HFF-Myc (cell line): ENCODE results near the gene HRH4.
A peak's percentile ranks its signal among the peaks of the same experiment; 100 is the strongest.

Source experiments
- DNase-seq: peaks from one replicate; pipeline ENCODE4 v3.0.0-alpha.2; 2011; ENCODE audit warnings: low read depth; ENCODE audit errors: extremely low read depth
- H3K4me3 ChIP-seq: replicated peaks from 2 replicates; pipeline ENCODE4 v1.5.1; 2011; ENCODE audit warnings: low read depth, mild to moderate bottlenecking, control low read depth, low read length
- TF ChIP-seq, protein P1 (sequence below): IDR thresholded peaks from 2 replicates; pipeline ENCODE4 v1.5.1; 2012; ENCODE audit warnings: mild to moderate bottlenecking, low read depth, low read length, control low read depth; ENCODE audit errors: missing control alignments

HRH4 gene

GRCh38 chr18:24426398-24427294 is 33.8 kb upstream of the HRH4 start, which contains the start of gene IMPACT:
TSS of gene IMPACT (plus strand) at chr18:24426670. CDS start at chr18:24426757, 87 bp downstream.
- H3K4me3 ChIP-seq: peak within 1 kb of the TSS; percentile 78
- TF ChIP-seq, protein P1, sequence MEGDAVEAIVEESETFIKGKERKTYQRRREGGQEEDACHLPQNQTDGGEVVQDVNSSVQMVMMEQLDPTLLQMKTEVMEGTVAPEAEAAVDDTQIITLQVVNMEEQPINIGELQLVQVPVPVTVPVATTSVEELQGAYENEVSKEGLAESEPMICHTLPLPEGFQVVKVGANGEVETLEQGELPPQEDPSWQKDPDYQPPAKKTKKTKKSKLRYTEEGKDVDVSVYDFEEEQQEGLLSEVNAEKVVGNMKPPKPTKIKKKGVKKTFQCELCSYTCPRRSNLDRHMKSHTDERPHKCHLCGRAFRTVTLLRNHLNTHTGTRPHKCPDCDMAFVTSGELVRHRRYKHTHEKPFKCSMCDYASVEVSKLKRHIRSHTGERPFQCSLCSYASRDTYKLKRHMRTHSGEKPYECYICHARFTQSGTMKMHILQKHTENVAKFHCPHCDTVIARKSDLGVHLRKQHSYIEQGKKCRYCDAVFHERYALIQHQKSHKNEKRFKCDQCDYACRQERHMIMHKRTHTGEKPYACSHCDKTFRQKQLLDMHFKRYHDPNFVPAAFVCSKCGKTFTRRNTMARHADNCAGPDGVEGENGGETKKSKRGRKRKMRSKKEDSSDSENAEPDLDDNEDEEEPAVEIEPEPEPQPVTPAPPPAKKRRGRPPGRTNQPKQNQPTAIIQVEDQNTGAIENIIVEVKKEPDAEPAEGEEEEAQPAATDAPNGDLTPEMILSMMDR: no peak
- DNase-seq: peak; percentile 32

- H3K4me3 ChIP-seq: peak overlapping the region; percentile 78
- TF ChIP-seq, protein P1: no peak
- DNase-seq: no peak
These were observed 33.0 kb upstream of the HRH4 start for GRCh38 chr18:24427484-24427883.

DNA sequence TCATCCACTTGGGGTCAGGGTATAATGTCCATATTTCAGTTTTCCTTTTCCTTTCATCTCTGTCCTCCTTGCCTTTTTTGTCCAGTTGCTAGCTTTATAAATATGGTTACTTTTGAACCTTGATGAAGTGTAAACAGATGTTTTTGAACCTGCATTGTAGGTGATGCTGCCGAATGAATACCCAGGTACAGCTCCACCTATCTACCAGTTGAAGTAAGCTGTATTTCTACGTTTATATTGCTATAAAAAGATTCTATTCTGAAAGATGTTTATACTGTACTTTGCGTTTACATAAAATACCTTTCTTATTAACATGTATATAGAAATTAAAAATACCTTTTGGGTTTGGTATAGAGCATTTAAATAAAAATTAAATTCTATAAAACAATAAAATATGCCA is 31.7 kb upstream of the HRH4 start:
- H3K4me3 ChIP-seq: no peak overlapping the region
- TF ChIP-seq, protein P1: no peak
- DNase-seq: no peak

DNA sequence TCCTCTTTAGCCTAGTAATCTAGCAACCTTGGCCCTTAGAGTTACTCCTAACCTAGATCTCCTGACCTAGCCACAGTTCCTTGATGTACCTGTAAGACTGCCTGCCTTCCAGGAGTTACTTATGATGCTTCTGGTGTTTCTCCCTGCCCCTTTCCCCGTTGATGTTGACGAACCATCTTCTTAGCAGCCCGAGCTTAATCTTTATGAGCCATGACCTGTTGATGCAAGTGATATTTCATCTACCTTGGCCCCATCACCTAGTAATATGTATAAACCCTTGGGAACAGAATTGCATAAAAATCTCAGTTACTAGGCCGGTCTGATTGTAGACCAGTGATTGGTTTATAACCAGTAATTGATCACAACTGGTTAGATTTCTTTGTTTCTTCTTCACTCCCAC is 31.2 kb upstream of the HRH4 start:
- TF ChIP-seq, protein P1: no peak
- DNase-seq: no peak
- no peak overlapping the region for H3K4me3 ChIP-seq

DNA sequence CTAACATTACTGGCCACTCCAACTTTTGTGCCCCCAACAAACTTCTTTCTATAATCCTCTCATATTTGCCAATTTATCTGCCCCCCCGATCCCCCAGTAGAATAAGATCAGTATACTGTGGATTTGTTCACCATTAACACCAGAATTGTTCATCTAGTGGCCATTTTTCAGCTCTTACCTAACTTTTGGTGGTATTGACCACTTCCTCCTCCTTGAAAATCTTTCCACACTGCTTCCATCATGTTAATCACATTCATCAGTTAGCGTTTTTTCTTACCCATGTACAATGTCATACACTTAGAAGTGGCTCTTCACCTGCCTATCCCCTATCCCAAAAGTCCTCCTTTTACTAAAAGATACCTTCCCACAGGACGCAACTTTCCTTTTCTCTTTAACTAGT is 27.8 kb upstream of the HRH4 start:
- TF ChIP-seq, protein P1: no peak
- no peak overlapping the region for H3K4me3 ChIP-seq
- DNase-seq: no peak

- no peak for DNase-seq
- TF ChIP-seq, protein P1: no peak
These were observed 23.5 kb upstream of the HRH4 start for GRCh38 chr18:24436939-24437338.

More at GRCh38 chr18:24436939-24437338, 23.5 kb upstream of the HRH4 start:
- H3K4me3 ChIP-seq: no peak overlapping the region
